ENCODE results near the gene MVK. TPM values are rescaled to one million over a fixed set of nuclear protein-coding genes. Genes with fewer than 3 reads are reported as not detected.

Gene MVK
- total and polyA plus RNA-seq, 4 donors: 34.9 to 50.3 (median 41.4) TPM

DNA sequence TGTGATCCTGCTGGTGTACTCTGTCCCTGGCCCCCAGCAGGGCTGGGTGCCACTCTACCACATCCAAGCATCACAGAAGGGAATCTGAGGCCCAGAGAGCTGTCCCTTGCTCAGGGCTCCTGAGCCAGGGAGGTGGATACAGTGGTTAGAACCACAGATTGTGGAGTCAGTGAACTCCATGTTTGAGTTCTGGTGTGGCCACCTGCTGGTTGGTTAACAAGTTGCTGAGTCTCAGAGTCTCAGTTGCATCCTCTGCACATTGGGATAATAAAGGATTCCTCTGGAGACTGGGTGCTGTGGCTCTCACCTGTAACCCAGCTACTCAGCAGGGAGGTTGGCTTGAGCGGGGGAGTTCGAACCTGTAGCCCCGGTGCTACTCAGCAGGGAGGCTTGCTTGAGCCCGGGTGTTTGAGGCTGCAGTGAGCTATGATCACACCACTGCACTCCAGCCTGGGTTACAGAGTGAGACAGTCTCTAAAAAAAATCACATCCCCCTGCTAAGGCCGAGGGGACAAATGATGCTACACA, 39.4 kb downstream of the MVK start:
- Histone ChIP-seq H3K9ac (ENCODE audit: low read depth in 1 of 2, low read length in 2 of 2) (no peak overlapping the region), H3K9me3 (ENCODE audit: control insufficient read depth in 4 of 4, low read length in 3 of 4) (no peaks in the 10 kb centered on the region), H3K36me3 (ENCODE audit: control insufficient read depth in 4 of 4, insufficient read depth in 3 of 4, low read depth in 1 of 4, low read length in 3 of 4) (no peaks in the 10 kb centered on the region), H3K4me1 (ENCODE audit: control insufficient read depth in 4 of 4, insufficient read depth in 4 of 4, low read length in 3 of 4) (peaks cover 3 to 13% (median 9%) of the 10 kb centered on the region in 4 donors), H3K4me3 (ENCODE audit: low read depth in 1 of 3, low read length in 3 of 3) (no peak overlapping the region), H3K27me3 (ENCODE audit: control insufficient read depth in 4 of 4, insufficient read depth in 4 of 4, low read length in 3 of 4) (no peaks in the 10 kb centered on the region), H3K27ac (ENCODE audit: low read depth in 1 of 2, low read length in 2 of 2) (no peak overlapping the region)
- 74% methylated on average over 5 of the region's 5 CpGs for WGBS
- no peak for TF ChIP-seq HNF4G (IDR thresholded peaks at IDR 0.05)
- TF ChIP-seq, protein P1, sequence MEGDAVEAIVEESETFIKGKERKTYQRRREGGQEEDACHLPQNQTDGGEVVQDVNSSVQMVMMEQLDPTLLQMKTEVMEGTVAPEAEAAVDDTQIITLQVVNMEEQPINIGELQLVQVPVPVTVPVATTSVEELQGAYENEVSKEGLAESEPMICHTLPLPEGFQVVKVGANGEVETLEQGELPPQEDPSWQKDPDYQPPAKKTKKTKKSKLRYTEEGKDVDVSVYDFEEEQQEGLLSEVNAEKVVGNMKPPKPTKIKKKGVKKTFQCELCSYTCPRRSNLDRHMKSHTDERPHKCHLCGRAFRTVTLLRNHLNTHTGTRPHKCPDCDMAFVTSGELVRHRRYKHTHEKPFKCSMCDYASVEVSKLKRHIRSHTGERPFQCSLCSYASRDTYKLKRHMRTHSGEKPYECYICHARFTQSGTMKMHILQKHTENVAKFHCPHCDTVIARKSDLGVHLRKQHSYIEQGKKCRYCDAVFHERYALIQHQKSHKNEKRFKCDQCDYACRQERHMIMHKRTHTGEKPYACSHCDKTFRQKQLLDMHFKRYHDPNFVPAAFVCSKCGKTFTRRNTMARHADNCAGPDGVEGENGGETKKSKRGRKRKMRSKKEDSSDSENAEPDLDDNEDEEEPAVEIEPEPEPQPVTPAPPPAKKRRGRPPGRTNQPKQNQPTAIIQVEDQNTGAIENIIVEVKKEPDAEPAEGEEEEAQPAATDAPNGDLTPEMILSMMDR (IDR thresholded peaks at IDR 0.05; ENCODE audit: low read depth, low read length, missing input control): peak; percentile 38
- peak; percentile 35 to 71 for TF ChIP-seq RAD21 (IDR thresholded peaks at IDR 0.05)
- DNase-seq (ENCODE audit: low spot score): no peak

DNA sequence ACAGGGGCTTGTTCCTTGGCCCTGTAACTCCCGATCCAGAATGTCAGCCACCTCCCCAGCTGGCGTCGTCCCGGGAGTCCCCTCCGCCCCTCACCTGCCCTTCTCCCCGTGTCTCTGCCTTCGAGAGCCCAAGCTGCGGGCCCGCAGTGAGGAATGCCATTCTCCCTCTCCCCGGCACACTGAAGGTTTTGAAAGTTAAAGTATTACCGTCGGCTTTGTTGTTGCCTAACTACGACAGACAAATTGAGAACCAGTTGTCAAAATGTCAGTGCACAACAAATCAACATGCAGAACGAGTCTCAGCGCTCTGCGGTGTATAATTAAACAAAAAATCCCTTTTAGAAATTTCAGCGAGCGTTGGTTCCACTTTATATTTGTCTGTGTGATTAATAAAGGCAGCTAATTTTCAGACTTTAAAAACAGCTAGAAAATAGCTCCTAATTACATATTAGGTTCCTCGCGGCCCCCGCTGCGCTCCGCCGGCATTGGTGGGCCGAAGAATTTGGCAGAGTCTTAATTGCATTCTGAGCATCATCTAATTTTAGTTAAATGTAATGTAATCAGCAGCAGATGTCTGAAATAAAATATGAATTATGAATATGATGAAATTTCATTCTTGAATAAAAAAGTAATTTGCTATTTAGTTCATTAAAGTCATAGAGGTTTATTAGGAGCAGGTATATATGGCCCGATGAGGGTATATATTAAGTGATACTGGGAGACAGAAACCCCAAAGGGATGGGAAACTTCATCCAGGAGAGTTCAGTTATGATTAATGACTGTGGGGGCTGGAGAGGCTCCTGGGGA, 40.3 kb downstream of the MVK start:
- no peaks in the 10 kb centered on the region for H3K27me3 ChIP-seq (ENCODE audit: control insufficient read depth in 4 of 4, insufficient read depth in 4 of 4, low read length in 3 of 4)
- no peak overlapping the region for H3K9ac ChIP-seq (ENCODE audit: low read depth in 1 of 2, low read length in 2 of 2)
- H3K27ac ChIP-seq (ENCODE audit: low read depth in 1 of 2, low read length in 2 of 2): no peak overlapping the region
- H3K9me3 ChIP-seq (ENCODE audit: control insufficient read depth in 4 of 4, low read length in 3 of 4): no peaks in the 10 kb centered on the region
- H3K4me1 ChIP-seq (ENCODE audit: control insufficient read depth in 4 of 4, insufficient read depth in 4 of 4, low read length in 3 of 4): peaks cover 3 to 13% (median 9%) of the 10 kb centered on the region in 4 donors
- no peak overlapping the region for H3K4me3 ChIP-seq (ENCODE audit: low read depth in 1 of 3, low read length in 3 of 3)
- no peaks in the 10 kb centered on the region for H3K36me3 ChIP-seq (ENCODE audit: control insufficient read depth in 4 of 4, insufficient read depth in 3 of 4, low read depth in 1 of 4, low read length in 3 of 4)
- WGBS: 84% methylated on average over 26 of the region's 26 CpGs
- TF ChIP-seq GABPA (IDR thresholded peaks at IDR 0.05 in 1 of 2, conservative IDR thresholded peaks at IDR 0.05 in 1 of 2): no peak
- TF ChIP-seq, protein P2, sequence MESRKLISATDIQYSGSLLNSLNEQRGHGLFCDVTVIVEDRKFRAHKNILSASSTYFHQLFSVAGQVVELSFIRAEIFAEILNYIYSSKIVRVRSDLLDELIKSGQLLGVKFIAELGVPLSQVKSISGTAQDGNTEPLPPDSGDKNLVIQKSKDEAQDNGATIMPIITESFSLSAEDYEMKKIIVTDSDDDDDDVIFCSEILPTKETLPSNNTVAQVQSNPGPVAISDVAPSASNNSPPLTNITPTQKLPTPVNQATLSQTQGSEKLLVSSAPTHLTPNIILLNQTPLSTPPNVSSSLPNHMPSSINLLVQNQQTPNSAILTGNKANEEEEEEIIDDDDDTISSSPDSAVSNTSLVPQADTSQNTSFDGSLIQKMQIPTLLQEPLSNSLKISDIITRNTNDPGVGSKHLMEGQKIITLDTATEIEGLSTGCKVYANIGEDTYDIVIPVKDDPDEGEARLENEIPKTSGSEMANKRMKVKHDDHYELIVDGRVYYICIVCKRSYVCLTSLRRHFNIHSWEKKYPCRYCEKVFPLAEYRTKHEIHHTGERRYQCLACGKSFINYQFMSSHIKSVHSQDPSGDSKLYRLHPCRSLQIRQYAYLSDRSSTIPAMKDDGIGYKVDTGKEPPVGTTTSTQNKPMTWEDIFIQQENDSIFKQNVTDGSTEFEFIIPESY (IDR thresholded peaks at IDR 0.05): no peak
- no peak for TF ChIP-seq FOXA2 (IDR thresholded peaks at IDR 0.05)
- TF ChIP-seq, protein P3, sequence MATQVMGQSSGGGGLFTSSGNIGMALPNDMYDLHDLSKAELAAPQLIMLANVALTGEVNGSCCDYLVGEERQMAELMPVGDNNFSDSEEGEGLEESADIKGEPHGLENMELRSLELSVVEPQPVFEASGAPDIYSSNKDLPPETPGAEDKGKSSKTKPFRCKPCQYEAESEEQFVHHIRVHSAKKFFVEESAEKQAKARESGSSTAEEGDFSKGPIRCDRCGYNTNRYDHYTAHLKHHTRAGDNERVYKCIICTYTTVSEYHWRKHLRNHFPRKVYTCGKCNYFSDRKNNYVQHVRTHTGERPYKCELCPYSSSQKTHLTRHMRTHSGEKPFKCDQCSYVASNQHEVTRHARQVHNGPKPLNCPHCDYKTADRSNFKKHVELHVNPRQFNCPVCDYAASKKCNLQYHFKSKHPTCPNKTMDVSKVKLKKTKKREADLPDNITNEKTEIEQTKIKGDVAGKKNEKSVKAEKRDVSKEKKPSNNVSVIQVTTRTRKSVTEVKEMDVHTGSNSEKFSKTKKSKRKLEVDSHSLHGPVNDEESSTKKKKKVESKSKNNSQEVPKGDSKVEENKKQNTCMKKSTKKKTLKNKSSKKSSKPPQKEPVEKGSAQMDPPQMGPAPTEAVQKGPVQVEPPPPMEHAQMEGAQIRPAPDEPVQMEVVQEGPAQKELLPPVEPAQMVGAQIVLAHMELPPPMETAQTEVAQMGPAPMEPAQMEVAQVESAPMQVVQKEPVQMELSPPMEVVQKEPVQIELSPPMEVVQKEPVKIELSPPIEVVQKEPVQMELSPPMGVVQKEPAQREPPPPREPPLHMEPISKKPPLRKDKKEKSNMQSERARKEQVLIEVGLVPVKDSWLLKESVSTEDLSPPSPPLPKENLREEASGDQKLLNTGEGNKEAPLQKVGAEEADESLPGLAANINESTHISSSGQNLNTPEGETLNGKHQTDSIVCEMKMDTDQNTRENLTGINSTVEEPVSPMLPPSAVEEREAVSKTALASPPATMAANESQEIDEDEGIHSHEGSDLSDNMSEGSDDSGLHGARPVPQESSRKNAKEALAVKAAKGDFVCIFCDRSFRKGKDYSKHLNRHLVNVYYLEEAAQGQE (IDR thresholded peaks at IDR 0.05): no peak
- TF ChIP-seq JUND (IDR thresholded peaks at IDR 0.05): no peak
- TF ChIP-seq HNF4A (conservative IDR thresholded peaks at IDR 0.05): no peak
- no peak for TF ChIP-seq SP1 (IDR thresholded peaks at IDR 0.05)
- TF ChIP-seq, protein P4, sequence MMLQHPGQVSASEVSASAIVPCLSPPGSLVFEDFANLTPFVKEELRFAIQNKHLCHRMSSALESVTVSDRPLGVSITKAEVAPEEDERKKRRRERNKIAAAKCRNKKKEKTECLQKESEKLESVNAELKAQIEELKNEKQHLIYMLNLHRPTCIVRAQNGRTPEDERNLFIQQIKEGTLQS (IDR thresholded peaks at IDR 0.05): no peak
- TF ChIP-seq FOXA1 (IDR thresholded peaks at IDR 0.05): no peak
- no peak for TF ChIP-seq EGR1 (IDR thresholded peaks at IDR 0.05; ENCODE audit: low read depth in 2 of 2)
- TF ChIP-seq, protein P1 (IDR thresholded peaks at IDR 0.05; ENCODE audit: low read depth, low read length, missing input control): no peak
- TF ChIP-seq, protein P5, sequence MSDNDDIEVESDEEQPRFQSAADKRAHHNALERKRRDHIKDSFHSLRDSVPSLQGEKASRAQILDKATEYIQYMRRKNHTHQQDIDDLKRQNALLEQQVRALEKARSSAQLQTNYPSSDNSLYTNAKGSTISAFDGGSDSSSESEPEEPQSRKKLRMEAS (IDR thresholded peaks at IDR 0.05): no peak
- no peak for DNase-seq (ENCODE audit: low spot score)

Data from liver (tissue), 9 donors.